ENCODE data around the gene HUNK. TPM values are rescaled to one million over a fixed set of nuclear protein-coding genes. Genes with fewer than 3 reads are reported as not detected.

Gene HUNK
- total RNA-seq, 1 donor from 2014 or later = 60.6 TPM

- Mint-ChIP-seq H3K9me3 (peaks cover 10% of the 10 kb centered on the region), H3K36me3 (peaks cover 15% of the 10 kb centered on the region), H3K27ac (no peak overlapping the region), H3K27me3 (ENCODE audit: low read depth) (no peaks in the 10 kb centered on the region), H3K4me1 (peaks cover 23% of the 10 kb centered on the region), H3K4me3 (no peak overlapping the region)
- TF ChIP-seq, protein P1, sequence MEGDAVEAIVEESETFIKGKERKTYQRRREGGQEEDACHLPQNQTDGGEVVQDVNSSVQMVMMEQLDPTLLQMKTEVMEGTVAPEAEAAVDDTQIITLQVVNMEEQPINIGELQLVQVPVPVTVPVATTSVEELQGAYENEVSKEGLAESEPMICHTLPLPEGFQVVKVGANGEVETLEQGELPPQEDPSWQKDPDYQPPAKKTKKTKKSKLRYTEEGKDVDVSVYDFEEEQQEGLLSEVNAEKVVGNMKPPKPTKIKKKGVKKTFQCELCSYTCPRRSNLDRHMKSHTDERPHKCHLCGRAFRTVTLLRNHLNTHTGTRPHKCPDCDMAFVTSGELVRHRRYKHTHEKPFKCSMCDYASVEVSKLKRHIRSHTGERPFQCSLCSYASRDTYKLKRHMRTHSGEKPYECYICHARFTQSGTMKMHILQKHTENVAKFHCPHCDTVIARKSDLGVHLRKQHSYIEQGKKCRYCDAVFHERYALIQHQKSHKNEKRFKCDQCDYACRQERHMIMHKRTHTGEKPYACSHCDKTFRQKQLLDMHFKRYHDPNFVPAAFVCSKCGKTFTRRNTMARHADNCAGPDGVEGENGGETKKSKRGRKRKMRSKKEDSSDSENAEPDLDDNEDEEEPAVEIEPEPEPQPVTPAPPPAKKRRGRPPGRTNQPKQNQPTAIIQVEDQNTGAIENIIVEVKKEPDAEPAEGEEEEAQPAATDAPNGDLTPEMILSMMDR (IDR thresholded peaks at IDR 0.05; ENCODE audit: unreplicated experiment) = no peak
- DNase-seq (ENCODE audit: low spot score in 2 of 2, unreplicated experiment in 2 of 2) = no peak
Measured at GRCh38 chr21:31924548-31924947, 51.7 kb downstream of the HUNK start.

- Mint-ChIP-seq H3K4me3 (no peak overlapping the region), H3K9me3 (peaks cover 5% of the 10 kb centered on the region), H3K27me3 (ENCODE audit: low read depth) (no peaks in the 10 kb centered on the region), H3K4me1 (peaks cover 39% of the 10 kb centered on the region), H3K36me3 (peaks cover 11% of the 10 kb centered on the region), H3K27ac (no peak overlapping the region)
- TF ChIP-seq, protein P1 (IDR thresholded peaks at IDR 0.05; ENCODE audit: unreplicated experiment) = no peak
- DNase-seq (ENCODE audit: low spot score in 2 of 2, unreplicated experiment in 2 of 2) = no peak
Measured at GRCh38 chr21:31926498-31926897, 53.7 kb downstream of the HUNK start.

GRCh38 chr21:31927689-31928353 lies 55.0 kb downstream of the HUNK start:
- H3K36me3 Mint-ChIP-seq = peaks cover 14% of the 10 kb centered on the region
- H3K9me3 Mint-ChIP-seq = peaks cover 5% of the 10 kb centered on the region
- no peaks in the 10 kb centered on the region for H3K27me3 Mint-ChIP-seq (ENCODE audit: low read depth)
- TF ChIP-seq, protein P1 (IDR thresholded peaks at IDR 0.05; ENCODE audit: unreplicated experiment) = no peak
- no peak for DNase-seq (ENCODE audit: low spot score in 2 of 2, unreplicated experiment in 2 of 2)
- peak overlapping the region; percentile 80 for H3K27ac Mint-ChIP-seq
- peaks cover 50% of the 10 kb centered on the region for H3K4me1 Mint-ChIP-seq
- no peak overlapping the region for H3K4me3 Mint-ChIP-seq

GRCh38 chr21:31928656-31929055 lies 55.8 kb downstream of the HUNK start:
- peaks cover 14% of the 10 kb centered on the region for H3K36me3 Mint-ChIP-seq
- peaks cover 48% of the 10 kb centered on the region for H3K4me1 Mint-ChIP-seq
- H3K27ac Mint-ChIP-seq = peak overlapping the region; percentile 80
- no peak overlapping the region for H3K4me3 Mint-ChIP-seq
- H3K27me3 Mint-ChIP-seq (ENCODE audit: low read depth) = no peaks in the 10 kb centered on the region
- no peak for DNase-seq (ENCODE audit: low spot score in 2 of 2, unreplicated experiment in 2 of 2)
- TF ChIP-seq, protein P1 (IDR thresholded peaks at IDR 0.05; ENCODE audit: unreplicated experiment) = no peak
- peaks cover 5% of the 10 kb centered on the region for H3K9me3 Mint-ChIP-seq

- H3K27ac Mint-ChIP-seq = peak overlapping the region; percentile 76
- peaks cover 50% of the 10 kb centered on the region for H3K4me1 Mint-ChIP-seq
- no peaks in the 10 kb centered on the region for H3K27me3 Mint-ChIP-seq (ENCODE audit: low read depth)
- DNase-seq (ENCODE audit: low spot score in 2 of 2, unreplicated experiment in 2 of 2) = no peak
- H3K36me3 Mint-ChIP-seq = peaks cover 14% of the 10 kb centered on the region
- no peak overlapping the region for H3K4me3 Mint-ChIP-seq
- TF ChIP-seq, protein P1 (IDR thresholded peaks at IDR 0.05; ENCODE audit: unreplicated experiment) = no peak
- peaks cover 5% of the 10 kb centered on the region for H3K9me3 Mint-ChIP-seq
Measured at GRCh38 chr21:31929548-31929947, 56.7 kb downstream of the HUNK start.
